A549 (cell line): ENCODE results near the gene RCAN2. TPM values are rescaled to one million over a fixed set of nuclear protein-coding genes. Genes with fewer than 3 reads are reported as not detected.

ENCODE experiments used
- ATAC-seq, 2 experiments: fragments of 200-7000 bp in 1 of 2; fragments of >200 bp in 1 of 2; cut with Nextera tagmentation in 1 of 2; cut with Tn5 transposase in 1 of 2; 3 replicates each; pipeline versions ENCODE4 v1.8.0 to v1.9.1; 2018 to 2020; ENCODE audit warnings: mild to moderate bottlenecking in 1 of 2, moderate library complexity in 1 of 2
- CTCF ChIA-PET: fragments of 300-600 bp; sonication (Branson Sonifier 250); formaldehyde crosslinking; extraction: SDS; loops from one replicate; lab custom pipeline; 2021; ENCODE audit warnings: antibody characterized with exemption, inconsistent platforms; lab: Yijun Ruan, JAX
- POLR2A ChIA-PET: fragments of 350-600 bp; formaldehyde crosslinking; extraction: SDS; loops from one replicate; lab custom pipeline; 2021; ENCODE audit warnings: antibody characterized with exemption, inconsistent platforms; lab: Yijun Ruan, JAX
- DNase-seq, 2 experiments: peaks; one replicate each; pipeline versions ENCODE4 v3.0.0 to v3.0.0-alpha.2; 2011 to 2016; ENCODE audit warnings: low read depth in 1 of 2, low spot score in 1 of 2
- FAIRE-seq: peaks from 2 replicates; lab custom pipeline; 2011; peaks lifted over from hg19 to GRCh38; lab: Jason Lieb, UNC
- H3K27ac ChIP-seq, 2 experiments: fragments of >200 bp; sonication (Bioruptor Twin); formaldehyde crosslinking; 3 replicates each; pipeline ENCODE4 v1.5.1; 2016 to 2017
- H3K4me1 ChIP-seq: fragments of >200 bp; sonication (Bioruptor Twin); formaldehyde crosslinking; 3 replicates; pipeline ENCODE4 v1.6.1; 2016
- H3K4me2 ChIP-seq: fragments of >200 bp; sonication (Bioruptor Twin); formaldehyde crosslinking; 3 replicates; pipeline ENCODE4 v1.6.1; 2016
- H3K4me3 ChIP-seq: fragments of >200 bp; sonication (Bioruptor Twin); formaldehyde crosslinking; 3 replicates; pipeline ENCODE4 v1.5.1; 2016
- H3K9me3 ChIP-seq: fragments of >200 bp; sonication (Bioruptor Twin); formaldehyde crosslinking; 3 replicates; pipeline ENCODE4 v1.6.1; 2016
- CBX8 ChIP-seq: fragments of 200-600 bp; sonication (generic); IDR thresholded peaks from 2 replicates; pipeline ENCODE4 v1.6.1; 2016
- CHD2 ChIP-seq: fragments of 150-350 bp; IDR thresholded peaks from 2 replicates; pipeline ENCODE4 v1.6.1; 2014; ENCODE audit warnings: low read length; ENCODE audit not compliant: partially characterized antibody
- EHMT2 ChIP-seq: fragments of 200-600 bp; sonication (generic); IDR thresholded peaks from 2 replicates; pipeline ENCODE4 v1.6.1; 2016; ENCODE audit warnings: antibody characterized with exemption, low read depth, mild to moderate bottlenecking, moderate library complexity
- ELK1 ChIP-seq: fragments of 150-350 bp; IDR thresholded peaks from 2 replicates; pipeline ENCODE4 v1.6.1; 2014; ENCODE audit warnings: low read depth, mild to moderate bottlenecking, low read length
- EP300 ChIP-seq, 2 experiments: fragments of >200 bp; sonication (Bioruptor Twin); formaldehyde crosslinking; IDR thresholded peaks; 2 replicates in 1 of 2; 3 replicates in 1 of 2; pipeline ENCODE4 v1.6.1; 2016 to 2017
- FOXS1 ChIP-seq: fragments of 250-450 bp; sonication (Bioruptor Pico); IDR thresholded peaks from 2 replicates; pipeline ENCODE4 v1.5.0; 2020; ENCODE audit warnings: mild to moderate bottlenecking, moderate library complexity
- KDM1A ChIP-seq: fragments of 200-600 bp; sonication (generic); IDR thresholded peaks from 2 replicates; pipeline ENCODE4 v1.6.1; 2016; ENCODE audit warnings: low read depth, mild to moderate bottlenecking
- MAZ ChIP-seq: fragments of 150-350 bp; IDR thresholded peaks from 2 replicates; pipeline ENCODE4 v1.6.1; 2014; ENCODE audit warnings: antibody characterized with exemption, low read depth, low read length, borderline replicate concordance
- POLR2AphosphoS2 ChIP-seq: conservative IDR thresholded peaks from 2 replicates; pipeline ENCODE4 v1.6.1; 2012; ENCODE audit warnings: low read length, improper control_type of control experiment, inconsistent platforms
- RAD21 ChIP-seq, 2 experiments: fragments of >200 bp in 1 of 2; sonication (Bioruptor Twin) in 1 of 2; formaldehyde crosslinking in 1 of 2; IDR thresholded peaks in 1 of 2; conservative IDR thresholded peaks in 1 of 2; 2 replicates in 1 of 2; 3 replicates in 1 of 2; pipeline ENCODE4 v1.6.1; 2012 to 2018; ENCODE audit warnings: inconsistent platforms in 1 of 2
- TP53 ChIP-seq: fragments of 250-450 bp; sonication (Bioruptor Pico); IDR thresholded peaks from 2 replicates; pipeline ENCODE4 v1.5.0; 2021; ENCODE audit warnings: mild to moderate bottlenecking, moderate library complexity
- WGBS: methylation state at CpG from one replicate; pipeline ENCODE4 v1.1.6; 2017; ENCODE audit errors: missing lambda C conversion rate; 5-methylcytosine and 5-hydroxymethylcytosine counted together
- polyA plus RNA-seq, 4 experiments: library from polyadenylated mRNA; depleted of rRNA in 3 of 4; stranded (reverse); fragments of >200 nt; fragmentation: RNase III in 1 of 4; extraction: RNeasy Plus Mini Kit Qiagen cat#74134 plus additional on column Dnase treatment in 1 of 4; gene quantifications; 2 replicates in 3 of 4; 3 replicates in 1 of 4; pipeline ENCODE4 v1.2.3, GENCODE V29; 2011 to 2017
- TF ChIP-seq, protein P1 (sequence below): fragments of >200 bp; sonication (Bioruptor Twin); formaldehyde crosslinking; IDR thresholded peaks from 3 replicates; pipeline ENCODE4 v1.5.1; 2016
- TF ChIP-seq, protein P2 (sequence below): fragments of 250-450 bp; sonication (Bioruptor Pico); IDR thresholded peaks from 2 replicates; pipeline ENCODE4 v1.5.0; 2021; ENCODE audit warnings: mild to moderate bottlenecking, moderate library complexity, borderline replicate concordance
- TF ChIP-seq, protein P3 (sequence below): fragments of 200-600 bp; sonication (generic); IDR thresholded peaks from 2 replicates; pipeline ENCODE4 v1.6.1; 2016; ENCODE audit warnings: antibody characterized with exemption, mild to moderate bottlenecking, moderate library complexity

The RCAN2 gene
- polyA plus RNA-seq, 2 of the 4 experiments (the other 2 are of a cell fraction): not detected

GRCh38 chr6:46378882-46379416, 112.3 kb downstream of the RCAN2 start:
- no peak for DNase-seq
- Histone ChIP-seq H3K4me2 (no peak overlapping the region), H3K4me3 (no peak overlapping the region), H3K9me3 (no peaks in the 10 kb centered on the region), H3K4me1 (no peaks in the 10 kb centered on the region), H3K27ac (no peak overlapping the region)
- no peak for FAIRE-seq
- ATAC-seq: no peak
- POLR2A ChIA-PET: no interaction called here
- WGBS: 18% methylated on average over 2 of the region's 2 CpGs
- TF ChIP-seq FOXS1 (CRISPR knock-in tag) (no peak), POLR2AphosphoS2 (no peak), CHD2 (no peak), CBX8 (no peak)
- TF ChIP-seq, protein P1, sequence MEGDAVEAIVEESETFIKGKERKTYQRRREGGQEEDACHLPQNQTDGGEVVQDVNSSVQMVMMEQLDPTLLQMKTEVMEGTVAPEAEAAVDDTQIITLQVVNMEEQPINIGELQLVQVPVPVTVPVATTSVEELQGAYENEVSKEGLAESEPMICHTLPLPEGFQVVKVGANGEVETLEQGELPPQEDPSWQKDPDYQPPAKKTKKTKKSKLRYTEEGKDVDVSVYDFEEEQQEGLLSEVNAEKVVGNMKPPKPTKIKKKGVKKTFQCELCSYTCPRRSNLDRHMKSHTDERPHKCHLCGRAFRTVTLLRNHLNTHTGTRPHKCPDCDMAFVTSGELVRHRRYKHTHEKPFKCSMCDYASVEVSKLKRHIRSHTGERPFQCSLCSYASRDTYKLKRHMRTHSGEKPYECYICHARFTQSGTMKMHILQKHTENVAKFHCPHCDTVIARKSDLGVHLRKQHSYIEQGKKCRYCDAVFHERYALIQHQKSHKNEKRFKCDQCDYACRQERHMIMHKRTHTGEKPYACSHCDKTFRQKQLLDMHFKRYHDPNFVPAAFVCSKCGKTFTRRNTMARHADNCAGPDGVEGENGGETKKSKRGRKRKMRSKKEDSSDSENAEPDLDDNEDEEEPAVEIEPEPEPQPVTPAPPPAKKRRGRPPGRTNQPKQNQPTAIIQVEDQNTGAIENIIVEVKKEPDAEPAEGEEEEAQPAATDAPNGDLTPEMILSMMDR: no peak
- TF ChIP-seq, all 56 proteins: peak for 0
- CTCF ChIA-PET: interaction anchor here (0.8 kb wide), 1 partner anchor 15 kb away, joined by 3 read pairs; no protein-coding TSS in a partner anchor

DNA sequence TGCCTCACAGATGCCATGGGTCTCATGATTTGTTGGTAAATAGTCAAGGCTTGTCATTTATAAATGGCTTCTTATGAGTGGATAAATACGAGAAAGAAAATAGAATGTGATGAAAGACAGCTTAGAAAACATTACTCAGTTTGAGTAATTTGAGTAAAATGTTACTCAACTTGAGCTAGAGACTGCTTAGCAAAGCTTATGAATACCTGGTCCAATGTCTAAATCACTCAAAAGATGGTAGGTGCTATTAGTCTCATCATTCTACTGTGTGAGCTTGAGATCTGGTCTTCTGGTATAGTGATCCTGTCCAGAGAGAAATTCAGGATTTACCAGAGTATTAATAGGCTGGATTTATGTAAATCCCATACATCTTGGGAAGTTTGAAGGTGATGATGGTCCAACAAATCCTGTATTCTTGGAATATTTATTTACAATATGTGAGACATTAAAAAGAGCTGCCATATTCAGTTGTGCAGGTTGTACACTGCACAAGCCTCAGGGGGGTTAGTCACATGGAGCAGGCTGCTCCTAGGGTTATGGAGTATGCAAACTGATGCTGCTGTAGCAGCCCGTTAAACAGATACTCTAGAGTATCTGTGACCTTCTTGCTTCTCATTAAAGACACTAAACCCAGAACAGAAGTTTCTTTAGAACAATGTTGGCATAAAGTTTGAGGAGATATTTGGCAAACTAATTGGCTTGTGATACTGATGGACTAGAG, 112.9 kb downstream of the RCAN2 start:
- CTCF ChIA-PET: no interaction called here
- POLR2A ChIA-PET: no interaction called here
- H3K4me2 ChIP-seq: no peak overlapping the region
- no peak for TF ChIP-seq CHD2
- no peak for TF ChIP-seq TP53 (CRISPR knock-in tag)
- no peak for TF ChIP-seq RAD21 (conservative IDR thresholded peaks at IDR 0.05 in 1 of 2, IDR thresholded peaks at IDR 0.05 in 1 of 2)
- TF ChIP-seq KDM1A: no peak
- no peak for TF ChIP-seq EP300 (IDR thresholded peaks at IDR 0.05)
- TF ChIP-seq MAZ: no peak
- TF ChIP-seq, protein P2, sequence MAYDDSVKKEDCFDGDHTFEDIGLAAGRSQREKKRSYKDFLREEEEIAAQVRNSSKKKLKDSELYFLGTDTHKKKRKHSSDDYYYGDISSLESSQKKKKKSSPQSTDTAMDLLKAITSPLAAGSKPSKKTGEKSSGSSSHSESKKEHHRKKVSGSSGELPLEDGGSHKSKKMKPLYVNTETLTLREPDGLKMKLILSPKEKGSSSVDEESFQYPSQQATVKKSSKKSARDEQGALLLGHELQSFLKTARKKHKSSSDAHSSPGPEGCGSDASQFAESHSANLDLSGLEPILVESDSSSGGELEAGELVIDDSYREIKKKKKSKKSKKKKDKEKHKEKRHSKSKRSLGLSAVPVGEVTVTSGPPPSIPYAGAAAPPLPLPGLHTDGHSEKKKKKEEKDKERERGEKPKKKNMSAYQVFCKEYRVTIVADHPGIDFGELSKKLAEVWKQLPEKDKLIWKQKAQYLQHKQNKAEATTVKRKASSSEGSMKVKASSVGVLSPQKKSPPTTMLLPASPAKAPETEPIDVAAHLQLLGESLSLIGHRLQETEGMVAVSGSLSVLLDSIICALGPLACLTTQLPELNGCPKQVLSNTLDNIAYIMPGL (CRISPR knock-in tag): no peak
- TF ChIP-seq, all 56 proteins: peak for 0
- DNase-seq (no peak), FAIRE-seq (no peak), ATAC-seq (no peak)
- H3K27ac ChIP-seq: no peak overlapping the region
- H3K4me3 ChIP-seq: no peak overlapping the region
- no peaks in the 10 kb centered on the region for H3K4me1 ChIP-seq
- no peaks in the 10 kb centered on the region for H3K9me3 ChIP-seq
- 0% methylated on average over 2 of the region's 2 CpGs for WGBS

GRCh38 chr6:46377209-46377608, 114.0 kb downstream of the RCAN2 start:
- TF ChIP-seq, protein P3, sequence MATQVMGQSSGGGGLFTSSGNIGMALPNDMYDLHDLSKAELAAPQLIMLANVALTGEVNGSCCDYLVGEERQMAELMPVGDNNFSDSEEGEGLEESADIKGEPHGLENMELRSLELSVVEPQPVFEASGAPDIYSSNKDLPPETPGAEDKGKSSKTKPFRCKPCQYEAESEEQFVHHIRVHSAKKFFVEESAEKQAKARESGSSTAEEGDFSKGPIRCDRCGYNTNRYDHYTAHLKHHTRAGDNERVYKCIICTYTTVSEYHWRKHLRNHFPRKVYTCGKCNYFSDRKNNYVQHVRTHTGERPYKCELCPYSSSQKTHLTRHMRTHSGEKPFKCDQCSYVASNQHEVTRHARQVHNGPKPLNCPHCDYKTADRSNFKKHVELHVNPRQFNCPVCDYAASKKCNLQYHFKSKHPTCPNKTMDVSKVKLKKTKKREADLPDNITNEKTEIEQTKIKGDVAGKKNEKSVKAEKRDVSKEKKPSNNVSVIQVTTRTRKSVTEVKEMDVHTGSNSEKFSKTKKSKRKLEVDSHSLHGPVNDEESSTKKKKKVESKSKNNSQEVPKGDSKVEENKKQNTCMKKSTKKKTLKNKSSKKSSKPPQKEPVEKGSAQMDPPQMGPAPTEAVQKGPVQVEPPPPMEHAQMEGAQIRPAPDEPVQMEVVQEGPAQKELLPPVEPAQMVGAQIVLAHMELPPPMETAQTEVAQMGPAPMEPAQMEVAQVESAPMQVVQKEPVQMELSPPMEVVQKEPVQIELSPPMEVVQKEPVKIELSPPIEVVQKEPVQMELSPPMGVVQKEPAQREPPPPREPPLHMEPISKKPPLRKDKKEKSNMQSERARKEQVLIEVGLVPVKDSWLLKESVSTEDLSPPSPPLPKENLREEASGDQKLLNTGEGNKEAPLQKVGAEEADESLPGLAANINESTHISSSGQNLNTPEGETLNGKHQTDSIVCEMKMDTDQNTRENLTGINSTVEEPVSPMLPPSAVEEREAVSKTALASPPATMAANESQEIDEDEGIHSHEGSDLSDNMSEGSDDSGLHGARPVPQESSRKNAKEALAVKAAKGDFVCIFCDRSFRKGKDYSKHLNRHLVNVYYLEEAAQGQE: no peak
- no peak for TF ChIP-seq ELK1
- TF ChIP-seq EHMT2: no peak
- CTCF ChIA-PET: no interaction called here
- ATAC-seq (no peak), DNase-seq (no peak), FAIRE-seq (no peak)
- Histone ChIP-seq H3K4me3 (no peak overlapping the region), H3K4me1 (no peaks in the 10 kb centered on the region), H3K9me3 (no peaks in the 10 kb centered on the region), H3K4me2 (no peak overlapping the region), H3K27ac (no peak overlapping the region)
- WGBS: 29% methylated on average over 8 of the region's 8 CpGs
- POLR2A ChIA-PET: no interaction called here
